HEK293 (cell line): ENCODE results near the gene UBFD1.

Experiments used
- CTCF ChIA-PET: fragments of 350-600 bp; formaldehyde crosslinking; extraction: SDS; loops from one replicate; lab custom pipeline; 2021; ENCODE audit warnings: antibody characterized with exemption; lab: Yijun Ruan, JAX
- POLR2A ChIA-PET: fragments of 300-600 bp; formaldehyde crosslinking; extraction: SDS; loops from one replicate; lab custom pipeline; 2020; ENCODE audit warnings: antibody characterized with exemption, inconsistent platforms; lab: Yijun Ruan, JAX
- H3K27ac ChIP-seq: fragments of 200-500 bp; sonication (Bioruptor generic); 2 replicates; pipeline ENCODE4 v1.5.1; 2014; ENCODE audit warnings: low read depth, low read length, control low read depth, inconsistent platforms; ENCODE audit errors: extremely low read depth
- H3K36me3 ChIP-seq, 2 experiments: fragments of 200-500 bp in 1 of 2; sonication (Bioruptor generic) in 1 of 2; 1 replicate in 1 of 2; 2 replicates in 1 of 2; pipeline ENCODE4 v1.5.1; 2014 to 2017; ENCODE audit warnings: inconsistent platforms in 2 of 2, low read length in 2 of 2; ENCODE audit not compliant: control insufficient read depth in 2 of 2, insufficient read depth in 1 of 2
- H3K4me1 ChIP-seq: fragments of 200-500 bp; sonication (Bioruptor generic); 2 replicates; pipeline ENCODE4 v1.5.1; 2014; ENCODE audit warnings: mild to moderate bottlenecking, low read length, inconsistent platforms; ENCODE audit not compliant: control insufficient read depth, insufficient read depth
- H3K4me3 ChIP-seq: 2 replicates; pipeline ENCODE4 v1.5.1; 2011; ENCODE audit warnings: low read depth, mild to moderate bottlenecking, control low read depth, low read length, moderate library complexity
- H3K9me3 ChIP-seq: fragments of 200-500 bp; sonication (Bioruptor generic); 2 replicates; pipeline ENCODE4 v1.5.1; 2014; ENCODE audit warnings: low read depth, low read length, inconsistent platforms; ENCODE audit not compliant: control insufficient read depth, insufficient read depth
- SP2 ChIP-seq: fragments of 450-650 bp; formaldehyde crosslinking; IDR thresholded peaks from 2 replicates; pipeline ENCODE4 v1.5.1; 2016; ENCODE audit warnings: missing biosample characterization, missing genetic modification characterization
- ZBTB1 ChIP-seq: fragments of 450-650 bp; formaldehyde crosslinking; IDR thresholded peaks from 2 replicates; pipeline ENCODE4 v1.5.1; 2016; ENCODE audit warnings: missing biosample characterization, missing genetic modification characterization
- ZFHX2 ChIP-seq: fragments of 450-650 bp; formaldehyde crosslinking; conservative IDR thresholded peaks from 2 replicates; pipeline ENCODE4 v1.5.1; 2016; ENCODE audit warnings: missing biosample characterization, missing genetic modification characterization
- ZIC2 ChIP-seq: fragments of 450-650 bp; formaldehyde crosslinking; IDR thresholded peaks from 2 replicates; pipeline ENCODE4 v1.5.1; 2016; ENCODE audit warnings: missing biosample characterization, missing genetic modification characterization
- ZNF211 ChIP-seq: fragments of 450-650 bp; formaldehyde crosslinking; IDR thresholded peaks from 2 replicates; pipeline ENCODE4 v1.5.1; 2016; ENCODE audit warnings: low read depth, missing biosample characterization, missing genetic modification characterization
- ZNF223 ChIP-seq: fragments of 450-650 bp; formaldehyde crosslinking; IDR thresholded peaks from 2 replicates; pipeline ENCODE4 v1.5.1; 2016; ENCODE audit warnings: missing biosample characterization, missing genetic modification characterization
- ZNF324 ChIP-seq: fragments of 450-650 bp; formaldehyde crosslinking; IDR thresholded peaks from 2 replicates; pipeline ENCODE4 v1.5.1; 2016; ENCODE audit warnings: missing biosample characterization, missing genetic modification characterization
- ZNF394 ChIP-seq: fragments of 450-650 bp; formaldehyde crosslinking; IDR thresholded peaks from 2 replicates; pipeline ENCODE4 v1.5.1; 2016; ENCODE audit warnings: missing biosample characterization, missing genetic modification characterization, mild to moderate bottlenecking, moderate library complexity, borderline replicate concordance
- ZNF404 ChIP-seq: fragments of 450-650 bp; formaldehyde crosslinking; IDR thresholded peaks from 2 replicates; pipeline ENCODE4 v1.5.1; 2017; ENCODE audit warnings: missing biosample characterization, missing genetic modification characterization
- ZNF423 ChIP-seq: fragments of 450-650 bp; formaldehyde crosslinking; IDR thresholded peaks from 2 replicates; pipeline ENCODE4 v1.5.1; 2016; ENCODE audit warnings: missing biosample characterization, missing genetic modification characterization
- ZNF658 ChIP-seq: fragments of 450-650 bp; formaldehyde crosslinking; IDR thresholded peaks from 2 replicates; pipeline ENCODE4; 2016; ENCODE audit warnings: missing biosample characterization, missing genetic modification characterization
- ZSCAN16 ChIP-seq: fragments of 450-650 bp; formaldehyde crosslinking; IDR thresholded peaks from 2 replicates; pipeline ENCODE4 v1.5.1; 2016; ENCODE audit warnings: missing biosample characterization, missing genetic modification characterization
- TF ChIP-seq, protein P1 (sequence below): fragments of 450-650 bp; formaldehyde crosslinking; IDR thresholded peaks from 2 replicates; pipeline ENCODE4 v1.5.1; 2016; ENCODE audit warnings: missing biosample characterization, missing genetic modification characterization
- TF ChIP-seq, protein P2 (sequence below): fragments of 450-650 bp; formaldehyde crosslinking; IDR thresholded peaks from 2 replicates; pipeline ENCODE4; 2016; ENCODE audit warnings: missing biosample characterization, missing genetic modification characterization
- TF ChIP-seq, protein P3 (sequence below): fragments of 450-650 bp; formaldehyde crosslinking; IDR thresholded peaks from 2 replicates; pipeline ENCODE4 v1.5.1; 2016; ENCODE audit warnings: missing biosample characterization, missing genetic modification characterization, borderline replicate concordance

Gene UBFD1

DNA sequence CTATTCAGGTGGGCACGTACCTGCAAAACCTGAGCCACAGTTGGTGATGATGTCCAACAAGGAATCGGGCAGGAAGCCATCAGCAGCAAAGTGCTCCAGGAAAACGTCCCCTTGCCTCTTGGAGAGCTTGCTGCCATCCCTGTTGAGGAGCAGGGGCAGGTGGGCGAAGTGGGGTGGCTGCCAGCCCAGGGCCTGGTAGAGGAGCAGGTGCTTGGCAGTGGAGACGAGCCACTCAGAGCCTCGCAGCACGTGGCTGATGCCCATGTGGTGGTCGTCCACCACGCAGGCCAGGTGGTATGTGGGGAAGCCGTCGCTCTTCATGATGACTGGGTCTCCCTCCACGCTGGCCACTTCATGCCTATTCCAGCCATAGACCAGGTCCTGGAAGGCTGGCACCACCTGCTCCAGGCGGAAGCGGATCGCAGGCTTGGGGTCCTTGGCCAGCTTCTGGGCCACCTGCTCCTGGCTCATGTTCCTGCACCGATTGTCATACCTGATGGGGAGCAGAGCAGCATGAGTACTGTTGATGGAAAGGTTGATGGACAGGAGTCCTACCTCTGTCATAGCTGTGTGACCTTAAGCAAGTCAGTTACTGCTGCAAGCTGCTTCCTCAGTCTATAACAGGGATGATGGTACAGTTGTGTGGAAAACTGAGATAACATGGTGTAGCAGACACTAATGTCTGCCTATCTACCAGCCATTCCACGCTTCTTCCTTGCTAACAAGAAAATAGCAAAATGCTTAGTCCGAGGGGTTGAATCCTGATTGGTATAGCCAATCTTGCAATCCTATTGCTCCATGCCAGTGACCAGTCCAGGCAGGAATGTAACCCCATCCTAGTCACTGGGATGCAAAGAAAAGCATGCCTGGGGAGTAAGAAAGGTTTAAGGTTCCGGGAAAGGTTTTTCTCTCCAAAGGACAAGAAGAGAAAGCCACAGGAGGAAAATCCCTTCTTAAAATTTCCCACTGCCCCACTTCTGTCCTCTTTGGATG lies 22.4 kb upstream of the UBFD1 start:
- POLR2A ChIA-PET, result no interaction called here
- Histone ChIP-seq H3K4me1 (no peaks in the 10 kb centered on the region), H3K36me3 (peaks cover 18 to 66% of the 10 kb centered on the region in 2 experiments; a peak in 2 of 3 replicates), H3K9me3 (no peaks in the 10 kb centered on the region), H3K27ac (no peak overlapping the region), H3K4me3 (no peak overlapping the region)
- CTCF ChIA-PET, result interaction anchor here (0.6 kb wide), 1 partner anchor 62 kb away, joined by 5 read pairs; the partner anchor contains the start of gene NDUFAB1
- TF ChIP-seq ZNF394 (tag by site-specific recombination) (no peak), ZNF404 (tag by site-specific recombination) (no peak)
- TF ChIP-seq, protein P1, sequence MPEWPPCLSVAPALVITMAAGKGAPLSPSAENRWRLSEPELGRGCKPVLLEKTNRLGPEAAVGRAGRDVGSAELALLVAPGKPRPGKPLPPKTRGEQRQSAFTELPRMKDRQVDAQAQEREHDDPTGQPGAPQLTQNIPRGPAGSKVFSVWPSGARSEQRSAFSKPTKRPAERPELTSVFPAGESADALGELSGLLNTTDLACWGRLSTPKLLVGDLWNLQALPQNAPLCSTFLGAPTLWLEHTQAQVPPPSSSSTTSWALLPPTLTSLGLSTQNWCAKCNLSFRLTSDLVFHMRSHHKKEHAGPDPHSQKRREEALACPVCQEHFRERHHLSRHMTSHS (tag by site-specific recombination), result no peak
- TF ChIP-seq, all 188 proteins: peak for 0

DNA sequence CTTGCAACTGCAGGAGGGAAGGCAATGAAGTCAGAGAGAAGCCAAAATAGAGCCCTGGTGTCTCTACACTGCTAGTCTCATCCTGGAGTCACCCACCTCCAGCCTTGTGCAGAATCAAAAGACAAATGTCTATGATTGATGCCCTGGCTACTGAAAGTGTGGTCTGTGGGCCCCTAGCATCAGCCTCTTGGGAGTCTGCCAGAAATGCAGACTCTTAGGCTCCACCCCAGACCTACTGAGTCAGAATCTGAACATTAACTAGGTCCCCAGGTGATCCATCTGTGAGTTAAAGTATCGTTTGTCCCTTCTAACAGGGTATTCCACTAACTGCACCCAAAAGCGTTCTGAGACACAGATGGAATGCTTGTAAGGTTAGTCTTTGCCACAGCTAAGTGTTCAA lies 21.6 kb upstream of the UBFD1 start:
- POLR2A ChIA-PET, result no interaction called here
- TF ChIP-seq, protein P2, sequence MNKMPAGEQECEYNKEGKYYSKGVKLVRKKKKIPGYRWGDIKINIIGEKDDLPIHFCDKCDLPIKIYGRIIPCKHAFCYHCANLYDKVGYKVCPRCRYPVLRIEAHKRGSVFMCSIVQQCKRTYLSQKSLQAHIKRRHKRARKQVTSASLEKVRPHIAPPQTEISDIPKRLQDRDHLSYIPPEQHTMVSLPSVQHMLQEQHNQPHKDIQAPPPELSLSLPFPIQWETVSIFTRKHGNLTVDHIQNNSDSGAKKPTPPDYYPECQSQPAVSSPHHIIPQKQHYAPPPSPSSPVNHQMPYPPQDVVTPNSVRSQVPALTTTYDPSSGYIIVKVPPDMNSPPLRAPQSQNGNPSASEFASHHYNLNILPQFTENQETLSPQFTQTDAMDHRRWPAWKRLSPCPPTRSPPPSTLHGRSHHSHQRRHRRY (tag by site-specific recombination), result no peak
- TF ChIP-seq ZNF394 (tag by site-specific recombination) (no peak), ZSCAN16 (tag by site-specific recombination) (no peak), ZNF658 (tag by site-specific recombination) (no peak), SP2 (no peak), ZFHX2 (tag by site-specific recombination) (no peak), ZBTB1 (tag by site-specific recombination) (no peak), ZNF223 (no peak), ZNF324 (tag by site-specific recombination) (no peak), ZNF211 (tag by site-specific recombination) (no peak), ZIC2 (tag by site-specific recombination) (no peak), ZNF423 (tag by site-specific recombination) (no peak)
- TF ChIP-seq, protein P3, sequence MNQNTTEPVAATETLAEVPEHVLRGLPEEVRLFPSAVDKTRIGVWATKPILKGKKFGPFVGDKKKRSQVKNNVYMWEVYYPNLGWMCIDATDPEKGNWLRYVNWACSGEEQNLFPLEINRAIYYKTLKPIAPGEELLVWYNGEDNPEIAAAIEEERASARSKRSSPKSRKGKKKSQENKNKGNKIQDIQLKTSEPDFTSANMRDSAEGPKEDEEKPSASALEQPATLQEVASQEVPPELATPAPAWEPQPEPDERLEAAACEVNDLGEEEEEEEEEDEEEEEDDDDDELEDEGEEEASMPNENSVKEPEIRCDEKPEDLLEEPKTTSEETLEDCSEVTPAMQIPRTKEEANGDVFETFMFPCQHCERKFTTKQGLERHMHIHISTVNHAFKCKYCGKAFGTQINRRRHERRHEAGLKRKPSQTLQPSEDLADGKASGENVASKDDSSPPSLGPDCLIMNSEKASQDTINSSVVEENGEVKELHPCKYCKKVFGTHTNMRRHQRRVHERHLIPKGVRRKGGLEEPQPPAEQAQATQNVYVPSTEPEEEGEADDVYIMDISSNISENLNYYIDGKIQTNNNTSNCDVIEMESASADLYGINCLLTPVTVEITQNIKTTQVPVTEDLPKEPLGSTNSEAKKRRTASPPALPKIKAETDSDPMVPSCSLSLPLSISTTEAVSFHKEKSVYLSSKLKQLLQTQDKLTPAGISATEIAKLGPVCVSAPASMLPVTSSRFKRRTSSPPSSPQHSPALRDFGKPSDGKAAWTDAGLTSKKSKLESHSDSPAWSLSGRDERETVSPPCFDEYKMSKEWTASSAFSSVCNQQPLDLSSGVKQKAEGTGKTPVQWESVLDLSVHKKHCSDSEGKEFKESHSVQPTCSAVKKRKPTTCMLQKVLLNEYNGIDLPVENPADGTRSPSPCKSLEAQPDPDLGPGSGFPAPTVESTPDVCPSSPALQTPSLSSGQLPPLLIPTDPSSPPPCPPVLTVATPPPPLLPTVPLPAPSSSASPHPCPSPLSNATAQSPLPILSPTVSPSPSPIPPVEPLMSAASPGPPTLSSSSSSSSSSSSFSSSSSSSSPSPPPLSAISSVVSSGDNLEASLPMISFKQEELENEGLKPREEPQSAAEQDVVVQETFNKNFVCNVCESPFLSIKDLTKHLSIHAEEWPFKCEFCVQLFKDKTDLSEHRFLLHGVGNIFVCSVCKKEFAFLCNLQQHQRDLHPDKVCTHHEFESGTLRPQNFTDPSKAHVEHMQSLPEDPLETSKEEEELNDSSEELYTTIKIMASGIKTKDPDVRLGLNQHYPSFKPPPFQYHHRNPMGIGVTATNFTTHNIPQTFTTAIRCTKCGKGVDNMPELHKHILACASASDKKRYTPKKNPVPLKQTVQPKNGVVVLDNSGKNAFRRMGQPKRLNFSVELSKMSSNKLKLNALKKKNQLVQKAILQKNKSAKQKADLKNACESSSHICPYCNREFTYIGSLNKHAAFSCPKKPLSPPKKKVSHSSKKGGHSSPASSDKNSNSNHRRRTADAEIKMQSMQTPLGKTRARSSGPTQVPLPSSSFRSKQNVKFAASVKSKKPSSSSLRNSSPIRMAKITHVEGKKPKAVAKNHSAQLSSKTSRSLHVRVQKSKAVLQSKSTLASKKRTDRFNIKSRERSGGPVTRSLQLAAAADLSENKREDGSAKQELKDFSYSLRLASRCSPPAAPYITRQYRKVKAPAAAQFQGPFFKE (tag by site-specific recombination), result no peak
- TF ChIP-seq, all 188 proteins: peak for 0
- Histone ChIP-seq H3K36me3 (peaks cover 21 to 71% of the 10 kb centered on the region in 2 experiments; a peak in 2 of 3 replicates), H3K9me3 (no peaks in the 10 kb centered on the region), H3K4me3 (no peak overlapping the region), H3K27ac (no peak overlapping the region), H3K4me1 (no peaks in the 10 kb centered on the region)
- CTCF ChIA-PET, result interaction anchor here (0.7 kb wide), 1 partner anchor 1319 kb away, joined by 5 read pairs; no protein-coding TSS in a partner anchor
